A673 (cell line): ENCODE measurements around the gene BAIAP2. TPM values are rescaled to one million over a fixed set of nuclear protein-coding genes. Genes with fewer than 3 reads are reported as not detected.
A peak's percentile ranks its signal among the peaks of the same experiment; 100 is the strongest.

ENCODE experiments used
- BruUV-seq: library from RNA; stranded (reverse); fragments of 400-500 nt; replicated peaks from 2 replicates; lab custom pipeline; 2021; lab: Mats Ljungman, UMichigan
- CTCF ChIA-PET: fragments of 300-600 bp; sonication (Branson Sonifier 250); formaldehyde crosslinking; loops from one replicate; lab custom pipeline; 2022; ENCODE audit warnings: antibody characterized with exemption; lab: Charles Lee
- POLR2A ChIA-PET: fragments of 300-600 bp; sonication (Branson Sonifier 250); formaldehyde crosslinking; loops from one replicate; lab custom pipeline; 2022; ENCODE audit warnings: antibody characterized with exemption; ENCODE audit not compliant: low non-redundant PET; lab: Charles Lee
- DNase-seq: peaks from one replicate; pipeline ENCODE4 v3.0.0-alpha.2; 2015; ENCODE audit warnings: low spot score
- H3K27ac ChIP-seq: fragments of 200-600 bp; sonication (generic); 2 replicates; pipeline ENCODE4 v1.5.1; 2016; ENCODE audit warnings: mixed run types, low read depth, mild to moderate bottlenecking, mixed read lengths, antibody characterized with exemption, low read length; ENCODE audit not compliant: poor library complexity, severe bottlenecking
- H3K27me3 ChIP-seq: fragments of 200-600 bp; sonication (generic); replicated peaks from 2 replicates; pipeline ENCODE4 v1.6.1; 2017; ENCODE audit warnings: mixed run types, low read depth, mild to moderate bottlenecking, mixed read lengths, antibody characterized with exemption, low read length; ENCODE audit not compliant: insufficient read depth, poor library complexity
- H3K36me3 ChIP-seq: fragments of 200-600 bp; sonication (generic); 2 replicates; pipeline ENCODE4 v1.6.1; 2016; ENCODE audit warnings: mixed run types, mild to moderate bottlenecking, mixed read lengths, antibody characterized with exemption, low read length; ENCODE audit not compliant: insufficient read depth, poor library complexity, severe bottlenecking
- H3K4me1 ChIP-seq: fragments of 200-600 bp; sonication (generic); 2 replicates; pipeline ENCODE4 v1.6.1; 2017; ENCODE audit warnings: mixed run types, mild to moderate bottlenecking, mixed read lengths, antibody characterized with exemption, low read length; ENCODE audit not compliant: insufficient read depth, poor library complexity, severe bottlenecking
- H3K4me3 ChIP-seq: fragments of 200-600 bp; sonication (generic); 2 replicates; pipeline ENCODE4 v1.5.1; 2016; ENCODE audit warnings: low read depth, mixed run types, mild to moderate bottlenecking, mixed read lengths, low read length; ENCODE audit not compliant: poor library complexity, severe bottlenecking
- H3K9me3 ChIP-seq: fragments of 200-600 bp; sonication (generic); 2 replicates; pipeline ENCODE4 v1.6.1; 2016; ENCODE audit warnings: mixed run types, low read depth, mild to moderate bottlenecking, mixed read lengths, antibody characterized with exemption, low read length; ENCODE audit not compliant: poor library complexity, severe bottlenecking
- EZH2 ChIP-seq: fragments of 200-600 bp; sonication (generic); IDR thresholded peaks from 2 replicates; pipeline ENCODE4 v1.6.1; 2017; ENCODE audit warnings: borderline replicate concordance, low read depth, mild to moderate bottlenecking, mixed read lengths, antibody characterized with exemption, low read length; ENCODE audit not compliant: poor library complexity, severe bottlenecking
- intact Hi-C: fragments of 100-400 bp; cut with micrococcal nuclease; formaldehyde crosslinking; loops from one replicate; pipeline ENCODE4 v1.10.0; 2022; ENCODE audit not compliant: unreplicated experiment
- total RNA-seq: library from RNA; stranded (reverse); gene quantifications from 2 replicates; pipeline ENCODE4 v1.2.3, GENCODE V29; 2021
- TF ChIP-seq, protein P1 (sequence below): fragments of 300-800, 200-600 bp; sonication (generic); conservative IDR thresholded peaks from 2 replicates; pipeline ENCODE4 v1.5.1; 2017; ENCODE audit warnings: low read depth, mild to moderate bottlenecking, antibody characterized with exemption, low read length, moderate library complexity, mixed read lengths

Gene BAIAP2
- total RNA-seq, 1 experiment from 2014 or later, result 51.6 TPM

DNA sequence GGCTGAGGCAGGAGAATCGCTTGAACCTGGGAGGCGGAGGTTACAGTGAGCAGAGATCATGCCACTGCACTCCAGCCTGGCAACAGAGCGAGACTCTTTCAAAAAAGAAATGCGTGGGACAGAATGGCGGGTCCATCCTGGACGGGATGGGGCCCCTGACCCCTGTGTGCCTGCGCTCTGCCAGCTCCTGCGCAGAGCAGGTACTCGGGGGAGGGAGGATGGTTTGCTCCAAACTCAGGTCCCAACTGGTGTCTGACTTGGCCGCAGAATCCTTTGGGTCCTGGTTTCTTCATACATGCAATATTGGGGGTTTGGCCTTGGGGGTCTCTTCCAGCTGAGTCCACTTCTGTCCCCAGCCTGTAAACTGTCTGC lies 33.0 kb upstream of the BAIAP2 start:
- POLR2A ChIA-PET, result no interaction called here

DNA sequence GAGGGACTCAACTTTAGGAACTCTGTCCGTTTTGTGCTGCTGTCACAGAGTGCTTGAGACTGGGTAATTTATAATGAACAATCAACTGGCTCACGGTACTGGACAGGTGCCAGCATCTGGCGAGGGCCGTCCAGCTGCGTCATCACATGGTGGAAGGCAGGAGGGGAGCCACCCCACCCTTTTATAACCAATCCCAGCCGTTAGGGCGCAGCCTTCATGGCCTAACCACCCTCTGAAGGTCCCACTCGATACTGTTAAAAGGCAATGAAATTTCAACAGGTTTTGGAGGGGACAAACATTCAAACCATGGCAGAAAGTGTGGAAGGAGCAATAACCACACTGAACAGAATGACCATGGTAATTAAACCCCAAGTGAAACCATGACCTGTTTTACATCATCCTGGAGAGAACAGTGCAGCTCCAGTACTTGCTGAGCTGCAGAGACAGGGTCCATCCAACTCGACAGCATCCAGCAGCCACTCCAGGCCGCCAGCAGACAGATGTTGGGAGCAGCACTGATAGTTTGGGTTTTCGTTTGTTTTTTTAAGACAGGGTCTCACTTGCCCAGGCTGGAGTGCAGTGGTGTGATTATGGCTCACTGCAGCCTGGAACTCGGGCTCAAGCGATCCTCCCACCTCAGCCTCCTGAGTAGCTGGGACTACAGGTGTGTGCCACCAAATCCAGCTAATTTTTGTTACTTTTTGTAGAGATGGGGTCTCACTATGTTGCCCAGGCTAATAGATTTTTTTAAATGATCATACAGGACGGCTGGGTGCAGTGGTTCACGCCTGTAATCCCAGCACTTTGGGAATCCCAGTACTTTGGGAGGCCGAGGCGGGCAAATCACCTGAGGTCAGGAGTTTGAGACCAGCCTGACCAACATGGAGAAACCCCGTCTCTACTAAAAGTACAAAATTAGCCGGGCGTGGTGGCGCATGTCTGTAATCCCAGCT lies 32.3 kb upstream of the BAIAP2 start:
- POLR2A ChIA-PET, result no interaction called here
- Histone ChIP-seq H3K27me3 (peaks cover 47% of the 10 kb centered on the region), H3K9me3 (no peaks in the 10 kb centered on the region), H3K4me1 (peaks cover 19% of the 10 kb centered on the region), H3K36me3 (peaks cover 2% of the 10 kb centered on the region), H3K27ac (no peak overlapping the region), H3K4me3 (no peak overlapping the region)
- peak; percentile 59 for DNase-seq
- TF ChIP-seq EZH2, result no peak
- TF ChIP-seq, protein P1, sequence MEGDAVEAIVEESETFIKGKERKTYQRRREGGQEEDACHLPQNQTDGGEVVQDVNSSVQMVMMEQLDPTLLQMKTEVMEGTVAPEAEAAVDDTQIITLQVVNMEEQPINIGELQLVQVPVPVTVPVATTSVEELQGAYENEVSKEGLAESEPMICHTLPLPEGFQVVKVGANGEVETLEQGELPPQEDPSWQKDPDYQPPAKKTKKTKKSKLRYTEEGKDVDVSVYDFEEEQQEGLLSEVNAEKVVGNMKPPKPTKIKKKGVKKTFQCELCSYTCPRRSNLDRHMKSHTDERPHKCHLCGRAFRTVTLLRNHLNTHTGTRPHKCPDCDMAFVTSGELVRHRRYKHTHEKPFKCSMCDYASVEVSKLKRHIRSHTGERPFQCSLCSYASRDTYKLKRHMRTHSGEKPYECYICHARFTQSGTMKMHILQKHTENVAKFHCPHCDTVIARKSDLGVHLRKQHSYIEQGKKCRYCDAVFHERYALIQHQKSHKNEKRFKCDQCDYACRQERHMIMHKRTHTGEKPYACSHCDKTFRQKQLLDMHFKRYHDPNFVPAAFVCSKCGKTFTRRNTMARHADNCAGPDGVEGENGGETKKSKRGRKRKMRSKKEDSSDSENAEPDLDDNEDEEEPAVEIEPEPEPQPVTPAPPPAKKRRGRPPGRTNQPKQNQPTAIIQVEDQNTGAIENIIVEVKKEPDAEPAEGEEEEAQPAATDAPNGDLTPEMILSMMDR, result no peak
- intact Hi-C loops, result no loop called here
- CTCF ChIA-PET, result no interaction called here
- BruUV-seq, result TSS peak; percentile 33

More for the DNA sequence above, 33.0 kb upstream of the BAIAP2 start:
- H3K27ac ChIP-seq, result no peak overlapping the region
- TF ChIP-seq, protein P1, result no peak
- no peak for TF ChIP-seq EZH2
- H3K4me3 ChIP-seq, result no peak overlapping the region
- no TSS peak for BruUV-seq
- H3K9me3 ChIP-seq, result no peaks in the 10 kb centered on the region
- intact Hi-C loops, result no loop called here
- CTCF ChIA-PET, result no interaction called here
- peaks cover 41% of the 10 kb centered on the region for H3K27me3 ChIP-seq
- H3K36me3 ChIP-seq, result peaks cover 5% of the 10 kb centered on the region
- no peak for DNase-seq
- H3K4me1 ChIP-seq, result peaks cover 19% of the 10 kb centered on the region

DNA sequence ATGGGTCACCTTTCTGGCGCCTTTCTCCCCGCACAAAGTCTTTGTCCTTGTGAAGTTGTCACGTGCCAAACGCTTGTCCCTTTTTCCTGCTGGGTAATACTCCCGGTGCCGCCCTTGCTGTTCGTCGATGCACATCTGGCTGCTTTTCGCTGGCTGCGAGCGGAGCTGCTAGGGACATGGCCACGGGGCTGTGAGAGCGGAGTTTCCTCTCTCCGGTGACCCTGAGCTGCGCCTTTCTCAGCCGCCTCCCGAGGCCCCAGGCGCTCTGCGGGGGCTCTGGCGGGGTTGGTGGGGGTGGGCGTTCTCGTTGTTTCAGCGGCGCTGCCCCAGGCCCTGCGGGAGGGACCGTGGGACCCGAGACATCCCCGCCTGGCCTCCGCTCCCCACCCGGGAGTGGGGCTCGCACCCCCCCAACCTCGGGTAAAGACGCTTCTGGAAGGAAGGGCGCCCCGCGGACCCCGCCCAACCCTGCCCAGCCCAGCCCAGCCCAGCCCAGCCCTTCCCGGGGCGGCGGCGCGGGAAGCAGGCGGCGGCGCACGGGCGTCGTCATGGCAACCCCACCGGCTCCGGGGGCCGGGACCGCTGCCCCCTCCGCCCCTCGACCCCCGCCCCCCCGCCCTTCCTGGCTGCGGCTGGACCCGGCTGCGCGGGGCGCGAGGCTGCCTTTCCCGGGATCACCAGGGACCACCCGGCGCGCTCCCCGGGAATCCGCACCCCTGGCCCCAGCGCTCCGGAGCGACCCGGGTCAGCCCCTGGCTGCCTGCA lies 31.1 kb upstream of the BAIAP2 start:
- DNase-seq, result peak; percentile 42
- H3K4me1 ChIP-seq, result peaks cover 19% of the 10 kb centered on the region
- intact Hi-C loops, result no loop called here
- peaks cover 47% of the 10 kb centered on the region for H3K27me3 ChIP-seq
- POLR2A ChIA-PET, result interaction anchor here (1.0 kb wide), 1 partner anchor 17 kb away, joined by 4 read pairs; no protein-coding TSS in a partner anchor
- no peak overlapping the region for H3K27ac ChIP-seq
- CTCF ChIA-PET, result no interaction called here
- H3K9me3 ChIP-seq, result no peaks in the 10 kb centered on the region
- no TSS peak for BruUV-seq
- no peaks in the 10 kb centered on the region for H3K36me3 ChIP-seq
- TF ChIP-seq, protein P1, result no peak
- no peak for TF ChIP-seq EZH2
- peak overlapping the region; percentile 25 for H3K4me3 ChIP-seq
